Thyroid gland (tissue), 4 donors: ENCODE data around the gene ZNF862. TPM values are rescaled to one million over a fixed set of nuclear protein-coding genes. Genes with fewer than 3 reads are reported as not detected.
A peak's percentile ranks its signal among the peaks of the same experiment; 100 is the strongest.

Experiments used
- DNase-seq, 2 donors: peaks; one replicate each; pipeline ENCODE4 v3.0.0-alpha.2; 2019
- H3K27ac ChIP-seq, 3 donors: fragments of 200-600 bp; sonication (generic); 1 replicate in 2 of 3; 2 replicates in 1 of 3; pipeline ENCODE4 v1.5.1; 2016 to 2019; ENCODE audit warnings: mild to moderate bottlenecking in 1 of 3, moderate library complexity in 1 of 3
- H3K27me3 ChIP-seq: fragments of 200-600 bp; sonication (generic); one replicate; pipeline ENCODE4 v1.5.1; 2019
- H3K36me3 ChIP-seq, 2 donors: fragments of 200-600 bp; sonication (generic); one replicate each; pipeline ENCODE4 v1.5.1; 2016 to 2019
- H3K4me1 ChIP-seq, 2 donors: fragments of 200-600 bp; sonication (generic); one replicate each; pipeline ENCODE4 v1.5.1; 2017 to 2019
- H3K4me3 ChIP-seq, 3 donors: fragments of 200-600 bp; sonication (generic); replicated peaks in 1 of 3; 1 replicate in 2 of 3; 2 replicates in 1 of 3; pipeline ENCODE4 v1.5.1; 2016; ENCODE audit warnings: mild to moderate bottlenecking in 1 of 3
- H3K9me3 ChIP-seq: fragments of 200-600 bp; sonication (generic); one replicate; pipeline ENCODE4 v1.5.1; 2017
- POLR2A ChIP-seq, 2 donors: fragments of 450-650 bp; IDR thresholded peaks; one replicate each; pipeline ENCODE4 v1.6.1; 2017; ENCODE audit warnings: antibody characterized with exemption in 2 of 2, mild to moderate bottlenecking in 2 of 2, moderate library complexity in 1 of 2
- WGBS, 2 donors: methylation state at CpG; one replicate each; pipeline ENCODE4 v1.1.5; 2017; 5-methylcytosine and 5-hydroxymethylcytosine counted together
- intact Hi-C: fragments of 100-400 bp; cut with DNase I; formaldehyde crosslinking; loops from one replicate; pipeline ENCODE4 v1.15.1; 2023
- total RNA-seq, 4 donors: library from RNA; depleted of rRNA; stranded (reverse); fragments of >200 nt; gene quantifications; one replicate each; pipeline ENCODE4 v1.2.3, GENCODE V29; 2016
- TF ChIP-seq, protein P1 (sequence below), 6 experiments: fragments of 200-600 bp in 3 of 6; fragments of 450-650 bp in 3 of 6; sonication (generic) in 3 of 6; IDR thresholded peaks; one replicate each; pipeline ENCODE4 v1.5.1; 2016 to 2019; ENCODE audit warnings: antibody characterized with exemption in 6 of 6, mild to moderate bottlenecking in 2 of 6, inconsistent platforms in 1 of 6, moderate library complexity in 1 of 6

Gene ZNF862
- total RNA-seq, 4 donors from 2014 or later, result 23.6 to 53.7 (median 39.3) TPM

DNA sequence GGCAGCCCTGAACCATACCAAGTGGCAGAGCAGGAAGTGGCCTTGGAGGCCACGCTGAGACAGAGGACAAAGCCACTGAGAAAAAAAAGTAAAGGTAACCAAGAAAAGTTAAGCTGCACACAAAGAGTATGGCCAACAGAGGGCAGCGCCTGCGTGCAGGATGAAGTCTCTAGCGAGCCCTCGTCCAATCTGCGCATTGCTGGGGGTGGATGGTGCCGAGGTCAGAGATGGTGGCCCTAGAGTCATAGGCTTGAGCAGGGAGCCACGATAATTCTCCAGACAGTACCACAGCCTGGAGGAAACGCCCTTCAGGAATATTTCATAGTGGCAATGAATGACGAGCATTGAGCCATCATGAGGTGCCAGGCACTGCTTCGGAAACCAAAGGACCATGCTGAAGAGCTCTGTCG, 45.3 kb downstream of the ZNF862 start:
- Histone ChIP-seq H3K4me3 (no peak overlapping the region), H3K4me1 (peaks cover 17 to 29% of the 10 kb centered on the region in 2 donors), H3K27me3 (no peaks in the 10 kb centered on the region), H3K27ac (no peak overlapping the region), H3K9me3 (no peaks in the 10 kb centered on the region), H3K36me3 (no peaks in the 10 kb centered on the region)
- peak; percentile 53 to 57 for DNase-seq
- intact Hi-C loops, result no loop called here
- 41 to 56% methylated on average over 12 of the region's 12 CpGs for WGBS, 2 donors
- no peak for TF ChIP-seq POLR2A (IDR thresholded peaks at IDR 0.05)
- TF ChIP-seq, protein P1, sequence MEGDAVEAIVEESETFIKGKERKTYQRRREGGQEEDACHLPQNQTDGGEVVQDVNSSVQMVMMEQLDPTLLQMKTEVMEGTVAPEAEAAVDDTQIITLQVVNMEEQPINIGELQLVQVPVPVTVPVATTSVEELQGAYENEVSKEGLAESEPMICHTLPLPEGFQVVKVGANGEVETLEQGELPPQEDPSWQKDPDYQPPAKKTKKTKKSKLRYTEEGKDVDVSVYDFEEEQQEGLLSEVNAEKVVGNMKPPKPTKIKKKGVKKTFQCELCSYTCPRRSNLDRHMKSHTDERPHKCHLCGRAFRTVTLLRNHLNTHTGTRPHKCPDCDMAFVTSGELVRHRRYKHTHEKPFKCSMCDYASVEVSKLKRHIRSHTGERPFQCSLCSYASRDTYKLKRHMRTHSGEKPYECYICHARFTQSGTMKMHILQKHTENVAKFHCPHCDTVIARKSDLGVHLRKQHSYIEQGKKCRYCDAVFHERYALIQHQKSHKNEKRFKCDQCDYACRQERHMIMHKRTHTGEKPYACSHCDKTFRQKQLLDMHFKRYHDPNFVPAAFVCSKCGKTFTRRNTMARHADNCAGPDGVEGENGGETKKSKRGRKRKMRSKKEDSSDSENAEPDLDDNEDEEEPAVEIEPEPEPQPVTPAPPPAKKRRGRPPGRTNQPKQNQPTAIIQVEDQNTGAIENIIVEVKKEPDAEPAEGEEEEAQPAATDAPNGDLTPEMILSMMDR (IDR thresholded peaks at IDR 0.05), result peak; percentile 25 to 60 (median 54)

DNA sequence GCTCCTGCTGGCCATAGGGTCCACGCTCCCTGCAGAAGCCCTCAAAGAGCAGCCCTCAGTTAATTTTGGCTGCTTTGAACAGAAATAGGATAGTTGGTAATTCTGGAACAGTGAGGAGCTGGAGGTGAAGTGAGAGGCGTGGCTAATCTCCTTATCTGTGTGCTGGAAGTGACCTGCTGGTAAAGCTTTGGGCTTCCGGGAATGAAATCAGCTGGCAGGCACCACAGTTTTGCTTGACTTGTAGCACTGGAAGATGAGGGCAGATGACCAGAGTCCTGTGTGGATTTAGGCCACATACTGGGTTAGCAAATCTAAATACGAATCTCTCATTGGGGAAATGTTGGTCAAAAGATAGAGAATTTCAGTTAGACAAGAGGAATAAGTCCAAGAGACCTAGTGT, 45.8 kb downstream of the ZNF862 start:
- no peak for DNase-seq
- peaks cover 17 to 29% of the 10 kb centered on the region in 2 donors for H3K4me1 ChIP-seq
- no peaks in the 10 kb centered on the region for H3K9me3 ChIP-seq
- H3K36me3 ChIP-seq, result no peaks in the 10 kb centered on the region
- WGBS, 2 donors, result 73 to 81% methylated on average over 4 of the region's 4 CpGs
- H3K27me3 ChIP-seq, result no peaks in the 10 kb centered on the region
- intact Hi-C loops, result no loop called here
- H3K27ac ChIP-seq, result no peak overlapping the region
- no peak for TF ChIP-seq POLR2A (IDR thresholded peaks at IDR 0.05)
- TF ChIP-seq, protein P1 (IDR thresholded peaks at IDR 0.05), result no peak
- H3K4me3 ChIP-seq, result no peak overlapping the region

- no peak for TF ChIP-seq POLR2A (IDR thresholded peaks at IDR 0.05)
- TF ChIP-seq, protein P1 (IDR thresholded peaks at IDR 0.05), result no peak
- intact Hi-C loops, result no loop called here
- H3K36me3 ChIP-seq, result no peaks in the 10 kb centered on the region
- DNase-seq, result no peak
- 87 to 96% methylated on average over 2 of the region's 2 CpGs for WGBS, 2 donors
- H3K27ac ChIP-seq, result no peak overlapping the region
- H3K4me3 ChIP-seq, result no peak overlapping the region
- no peaks in the 10 kb centered on the region for H3K9me3 ChIP-seq
- no peaks in the 10 kb centered on the region for H3K27me3 ChIP-seq
- H3K4me1 ChIP-seq, result peaks cover 17 to 28% of the 10 kb centered on the region in 2 donors
Observed at GRCh38 chr7:149884541-149884940, 46.4 kb downstream of the ZNF862 start.

DNA sequence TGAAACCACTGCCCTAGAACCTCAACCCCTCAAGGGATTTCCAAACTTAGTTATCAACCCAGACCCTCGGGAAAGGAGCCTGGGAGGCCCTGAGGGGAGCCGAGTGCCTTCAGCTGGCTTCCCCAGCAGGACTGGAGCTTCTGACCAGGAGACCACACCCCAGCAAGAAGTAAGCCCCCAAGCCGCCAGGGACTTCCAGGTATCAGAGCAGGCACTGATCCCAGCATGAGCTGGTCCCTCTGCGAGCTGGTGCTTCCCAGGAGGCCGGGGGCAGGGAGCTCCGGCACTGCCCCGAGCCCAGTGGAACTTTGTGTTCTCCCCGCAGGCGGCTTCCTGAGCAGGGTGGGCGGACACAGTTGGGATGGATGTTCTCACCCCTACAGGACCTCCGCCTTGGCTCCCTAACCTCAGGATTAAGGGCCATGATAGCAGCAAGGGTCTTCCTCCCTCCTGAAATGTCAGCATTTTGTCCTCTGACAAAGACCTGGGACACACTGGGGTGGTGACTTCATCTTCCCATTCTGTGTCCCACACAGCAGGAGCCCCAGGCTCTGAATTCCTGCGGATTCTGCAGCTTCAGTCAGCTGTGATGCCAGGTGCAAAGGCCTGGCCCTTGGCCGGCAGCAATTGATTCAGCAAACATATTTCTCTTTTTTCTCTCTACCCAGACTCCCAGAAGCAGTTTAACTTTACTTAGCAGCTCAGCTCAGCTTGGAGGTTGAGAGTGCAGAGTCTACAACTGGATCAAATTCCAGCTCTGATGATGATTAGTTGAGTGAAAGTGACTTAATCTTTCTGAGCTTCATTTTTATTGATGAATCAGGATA, 47.2 kb downstream of the ZNF862 start:
- TF ChIP-seq POLR2A (IDR thresholded peaks at IDR 0.05), result no peak
- H3K36me3 ChIP-seq, result no peaks in the 10 kb centered on the region
- no peak for DNase-seq
- H3K4me1 ChIP-seq, result peaks cover 12 to 19% of the 10 kb centered on the region in 2 donors
- 76 to 85% methylated on average over 8 to 11 of the region's 13 CpGs for WGBS, 2 donors
- H3K27ac ChIP-seq, result no peak overlapping the region
- H3K9me3 ChIP-seq, result no peaks in the 10 kb centered on the region
- no peak overlapping the region for H3K4me3 ChIP-seq
- H3K27me3 ChIP-seq, result no peaks in the 10 kb centered on the region
- intact Hi-C loops, result no loop called here

GRCh38 chr7:149886018-149886415, 47.8 kb downstream of the ZNF862 start:
- TF ChIP-seq, protein P1 (IDR thresholded peaks at IDR 0.05), result no peak
- no peak for TF ChIP-seq POLR2A (IDR thresholded peaks at IDR 0.05)
- DNase-seq, result no peak
- peaks cover 6 to 14% of the 10 kb centered on the region in 2 donors for H3K4me1 ChIP-seq
- H3K27ac ChIP-seq, result no peak overlapping the region
- intact Hi-C loops, result no loop called here
- no peak overlapping the region for H3K4me3 ChIP-seq
- H3K9me3 ChIP-seq, result no peaks in the 10 kb centered on the region
- WGBS, 2 donors, result 86% methylated on average over 4 of the region's 4 CpGs
- H3K36me3 ChIP-seq, result no peaks in the 10 kb centered on the region
- H3K27me3 ChIP-seq, result no peaks in the 10 kb centered on the region
